ENCODE data around the gene COL5A1.

The COL5A1 gene

GRCh38 chr9:134751622-134752021 is 110.0 kb downstream of the COL5A1 start:
- DNase-seq (ENCODE audit: low spot score in 2 of 2), result no peak
- 0 out of 2 replicates have a peak, but pooled peaks cover 3% of the 10 kb centered on the region for H3K9me3 ChIP-seq
- no peaks in the 10 kb centered on the region for H3K4me1 ChIP-seq
- H3K27me3 ChIP-seq (ENCODE audit: low read depth), result no peaks in the 10 kb centered on the region
- H3K4me3 ChIP-seq, result no peak overlapping the region
- no peaks in the 10 kb centered on the region for H3K36me3 ChIP-seq (replicated peaks)
- in situ Hi-C loops (cut with MboI; ENCODE audit: low sequenced_read_pairs), result no loop called here

- Histone ChIP-seq H3K27me3 (ENCODE audit: low read depth) (no peaks in the 10 kb centered on the region), H3K4me3 (no peak overlapping the region), H3K4me1 (no peaks in the 10 kb centered on the region), H3K36me3 (replicated peaks) (no peaks in the 10 kb centered on the region), H3K9me3 (0 out of 2 replicates have a peak, but pooled peaks cover 3% of the 10 kb centered on the region)
- DNase-seq (ENCODE audit: low spot score in 2 of 2), result no peak
- in situ Hi-C loops (cut with MboI; ENCODE audit: low sequenced_read_pairs), result no loop called here
Observed at GRCh38 chr9:134752471-134753168, 111.0 kb downstream of the COL5A1 start.

GRCh38 chr9:134753191-134753590 is 111.6 kb downstream of the COL5A1 start:
- H3K36me3 ChIP-seq (replicated peaks), result no peaks in the 10 kb centered on the region
- DNase-seq (ENCODE audit: low spot score in 2 of 2), result no peak
- H3K4me1 ChIP-seq, result no peaks in the 10 kb centered on the region
- 0 out of 2 replicates have a peak, but pooled peaks cover 3% of the 10 kb centered on the region for H3K9me3 ChIP-seq
- H3K27me3 ChIP-seq (ENCODE audit: low read depth), result no peaks in the 10 kb centered on the region
- in situ Hi-C loops (cut with MboI; ENCODE audit: low sequenced_read_pairs), result no loop called here
- no peak overlapping the region for H3K4me3 ChIP-seq

- no peak for DNase-seq (ENCODE audit: low spot score in 2 of 2)
- H3K4me1 ChIP-seq, result no peaks in the 10 kb centered on the region
- in situ Hi-C loops (cut with MboI; ENCODE audit: low sequenced_read_pairs), result no loop called here
Observed at GRCh38 chr9:134755221-134755907, 113.8 kb downstream of the COL5A1 start.

GRCh38 chr9:134756098-134756497 is 114.5 kb downstream of the COL5A1 start:
- no peaks in the 10 kb centered on the region for H3K27me3 ChIP-seq (ENCODE audit: low read depth)
- no peaks in the 10 kb centered on the region for H3K36me3 ChIP-seq (replicated peaks)
- no peak overlapping the region for H3K4me3 ChIP-seq
- 0 out of 2 replicates have a peak, but pooled peaks cover 3% of the 10 kb centered on the region for H3K9me3 ChIP-seq
- H3K4me1 ChIP-seq, result no peaks in the 10 kb centered on the region
- in situ Hi-C loops (cut with MboI; ENCODE audit: low sequenced_read_pairs), result no loop called here
- no peak for DNase-seq (ENCODE audit: low spot score in 2 of 2)

More at GRCh38 chr9:134755221-134755907, 113.8 kb downstream of the COL5A1 start:
- H3K9me3 ChIP-seq, result 0 out of 2 replicates have a peak, but pooled peaks cover 3% of the 10 kb centered on the region
- H3K27me3 ChIP-seq (ENCODE audit: low read depth), result no peaks in the 10 kb centered on the region
- no peak overlapping the region for H3K4me3 ChIP-seq
- no peaks in the 10 kb centered on the region for H3K36me3 ChIP-seq (replicated peaks)

GRCh38 chr9:134757216-134757975 is 115.8 kb downstream of the COL5A1 start:
- H3K4me1 ChIP-seq, result no peaks in the 10 kb centered on the region
- in situ Hi-C loops (cut with MboI; ENCODE audit: low sequenced_read_pairs), result no loop called here
- H3K4me3 ChIP-seq, result no peak overlapping the region
- no peak for DNase-seq (ENCODE audit: low spot score in 2 of 2)
- H3K9me3 ChIP-seq, result 0 out of 2 replicates have a peak, but pooled peaks cover 3% of the 10 kb centered on the region
- no peaks in the 10 kb centered on the region for H3K27me3 ChIP-seq (ENCODE audit: low read depth)
- H3K36me3 ChIP-seq (replicated peaks), result no peaks in the 10 kb centered on the region

- no peak overlapping the region for H3K4me3 ChIP-seq
- H3K36me3 ChIP-seq (replicated peaks), result no peaks in the 10 kb centered on the region
- no peaks in the 10 kb centered on the region for H3K4me1 ChIP-seq
- in situ Hi-C loops (cut with MboI; ENCODE audit: low sequenced_read_pairs), result no loop called here
- no peaks in the 10 kb centered on the region for H3K27me3 ChIP-seq (ENCODE audit: low read depth)
- H3K9me3 ChIP-seq, result 0 out of 2 replicates have a peak, but pooled peaks cover 3% of the 10 kb centered on the region
- no peak for DNase-seq (ENCODE audit: low spot score in 2 of 2)
Observed at GRCh38 chr9:134758949-134759607, 117.5 kb downstream of the COL5A1 start.

GRCh38 chr9:134759913-134760312 is 118.3 kb downstream of the COL5A1 start:
- in situ Hi-C loops (cut with MboI; ENCODE audit: low sequenced_read_pairs), result no loop called here
- Histone ChIP-seq H3K36me3 (replicated peaks) (no peaks in the 10 kb centered on the region), H3K27me3 (ENCODE audit: low read depth) (no peaks in the 10 kb centered on the region), H3K4me3 (no peak overlapping the region), H3K4me1 (no peaks in the 10 kb centered on the region), H3K9me3 (0 out of 2 replicates have a peak, but pooled peaks cover 3% of the 10 kb centered on the region)
- DNase-seq (ENCODE audit: low spot score in 2 of 2), result no peak

- H3K27me3 ChIP-seq (ENCODE audit: low read depth), result no peaks in the 10 kb centered on the region
- no peaks in the 10 kb centered on the region for H3K4me1 ChIP-seq
- no peak overlapping the region for H3K4me3 ChIP-seq
- no peaks in the 10 kb centered on the region for H3K36me3 ChIP-seq (replicated peaks)
- DNase-seq (ENCODE audit: low spot score in 2 of 2), result no peak
- in situ Hi-C loops (cut with MboI; ENCODE audit: low sequenced_read_pairs), result no loop called here
- H3K9me3 ChIP-seq, result 0 out of 2 replicates have a peak, but pooled peaks cover under 1% of the 10 kb centered on the region
Observed at GRCh38 chr9:134760750-134761420, 119.3 kb downstream of the COL5A1 start.

GRCh38 chr9:134764473-134765269 is 123.1 kb downstream of the COL5A1 start:
- no peaks in the 10 kb centered on the region for H3K36me3 ChIP-seq (replicated peaks)
- in situ Hi-C loops (cut with MboI; ENCODE audit: low sequenced_read_pairs), result no loop called here
- DNase-seq (ENCODE audit: low spot score in 2 of 2), result no peak
- H3K4me3 ChIP-seq, result no peak overlapping the region
- no peaks in the 10 kb centered on the region; the same call in 1 of the 2 replicates for H3K9me3 ChIP-seq
- no peaks in the 10 kb centered on the region for H3K27me3 ChIP-seq (ENCODE audit: low read depth)
- H3K4me1 ChIP-seq, result no peaks in the 10 kb centered on the region

GRCh38 chr9:134765785-134766184 is 124.2 kb downstream of the COL5A1 start:
- no peaks in the 10 kb centered on the region for H3K4me1 ChIP-seq
- in situ Hi-C loops (cut with MboI; ENCODE audit: low sequenced_read_pairs), result no loop called here
- no peaks in the 10 kb centered on the region; the same call in 1 of the 2 replicates for H3K9me3 ChIP-seq
- no peaks in the 10 kb centered on the region for H3K27me3 ChIP-seq (ENCODE audit: low read depth)
- no peak overlapping the region for H3K4me3 ChIP-seq
- no peak for DNase-seq (ENCODE audit: low spot score in 2 of 2)
- H3K36me3 ChIP-seq (replicated peaks), result no peaks in the 10 kb centered on the region

GRCh38 chr9:134766587-134766986 is 125.0 kb downstream of the COL5A1 start:
- Histone ChIP-seq H3K9me3 (no peaks in the 10 kb centered on the region; the same call in 1 of the 2 replicates), H3K4me1 (no peaks in the 10 kb centered on the region), H3K4me3 (no peak overlapping the region), H3K36me3 (replicated peaks) (no peaks in the 10 kb centered on the region), H3K27me3 (ENCODE audit: low read depth) (no peaks in the 10 kb centered on the region)
- in situ Hi-C loops (cut with MboI; ENCODE audit: low sequenced_read_pairs), result no loop called here
- no peak for DNase-seq (ENCODE audit: low spot score in 2 of 2)

All from HAP-1 (cell line).